Epidermal melanocyte (primary cell): ENCODE measurements around the gene TMOD2.
A peak's percentile ranks its signal among the peaks of the same experiment; 100 is the strongest.

ENCODE experiments used
- DNase-seq: peaks from one replicate; pipeline ENCODE4 v3.0.0; 2011; ENCODE audit warnings: low spot score; ENCODE audit not compliant: insufficient read length

TMOD2 gene

DNA sequence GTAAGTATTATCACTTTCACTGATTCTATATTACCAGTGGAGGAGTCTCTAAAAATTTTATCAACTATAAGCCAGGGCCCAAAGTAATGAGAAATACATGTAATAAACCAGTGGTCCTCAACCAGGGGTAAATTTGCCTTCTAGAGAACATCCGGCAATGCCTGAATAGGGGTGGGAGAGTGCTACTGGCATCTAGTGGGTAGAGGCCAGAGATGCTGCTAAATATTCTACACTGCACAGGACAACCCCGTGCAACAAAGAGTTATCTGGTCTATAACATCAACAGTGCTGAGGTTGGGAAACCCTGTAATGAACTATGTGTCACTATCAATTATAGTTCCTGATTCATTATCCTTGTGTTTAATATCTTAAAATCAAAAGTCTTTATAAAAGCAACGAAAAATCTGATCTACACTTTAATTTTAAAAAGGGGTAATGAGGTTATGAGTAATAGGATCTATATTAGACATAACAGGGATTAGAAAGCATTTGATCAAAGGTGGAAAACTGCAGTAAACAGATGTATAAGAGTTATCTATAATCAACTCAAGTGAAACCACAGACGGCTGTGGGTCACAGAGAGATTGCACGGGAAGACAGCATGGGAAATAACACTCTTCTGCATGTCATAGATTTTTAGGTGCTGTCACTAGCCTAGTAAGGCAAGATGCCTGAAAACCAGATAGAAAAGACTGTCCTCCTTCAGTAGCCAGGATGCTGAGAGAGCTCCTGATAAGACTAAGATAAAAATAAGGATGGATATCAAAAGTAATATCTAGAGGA is 16.0 kb upstream of the TMOD2 start:
- no peak for DNase-seq

GRCh38 chr15:51736069-51736468 is 15.3 kb upstream of the TMOD2 start:
- DNase-seq = no peak

- no peak for DNase-seq
Observed at GRCh38 chr15:51736751-51737521, 14.5 kb upstream of the TMOD2 start.

- no peak for DNase-seq
Observed at GRCh38 chr15:51737522-51738305, 13.7 kb upstream of the TMOD2 start, which contains the start of gene LYSMD2. LYSMD2 (minus strand) TSS chr15:51737655; CDS start chr15:51737622, 33 bp downstream.

DNA sequence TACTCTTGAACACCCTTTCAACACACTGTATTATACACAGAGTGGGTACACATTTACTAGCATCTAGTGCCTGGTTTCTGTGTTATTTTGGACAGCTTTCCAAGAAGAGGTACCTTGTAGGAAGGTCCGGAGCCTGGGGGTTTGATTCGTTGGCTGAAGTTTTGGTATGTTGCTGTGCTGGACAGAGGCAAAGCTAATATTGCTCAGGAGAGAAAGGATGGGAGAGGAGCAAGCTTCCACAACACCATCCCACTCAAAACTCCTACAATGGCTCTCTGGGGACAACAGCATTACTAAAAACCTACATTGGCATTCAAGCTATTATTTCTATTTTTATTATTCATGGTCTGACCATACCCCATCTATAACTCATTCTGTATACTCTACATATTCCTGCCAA is 12.8 kb upstream of the TMOD2 start:
- no peak for DNase-seq

GRCh38 chr15:51739061-51739712 is 12.2 kb upstream of the TMOD2 start:
- no peak for DNase-seq

- no peak for DNase-seq
Observed at GRCh38 chr15:51749307-51749706, 2.1 kb upstream of the TMOD2 start.

DNA sequence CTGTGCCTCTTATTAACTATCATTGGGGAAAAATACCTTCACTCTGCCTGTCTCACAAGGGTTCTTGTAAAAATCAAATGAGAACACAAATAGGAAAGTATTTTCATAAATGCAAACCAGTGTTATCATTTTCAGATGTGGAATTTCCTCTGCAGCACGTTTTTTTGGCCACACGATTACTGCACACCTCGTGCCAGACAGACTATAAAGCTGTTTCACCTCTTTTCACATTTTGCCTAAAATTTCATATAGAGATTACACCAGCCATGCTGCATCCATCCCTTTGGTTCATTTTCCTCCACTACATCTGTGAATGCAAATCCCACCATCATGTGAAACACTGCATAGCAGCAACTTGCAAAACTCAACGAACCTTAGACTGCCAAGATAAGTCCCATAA is 1.2 kb upstream of the TMOD2 start:
- no peak for DNase-seq

- no peak for DNase-seq
Observed at GRCh38 chr15:51751697-51752683, 593 bp downstream of the TMOD2 start.

DNA sequence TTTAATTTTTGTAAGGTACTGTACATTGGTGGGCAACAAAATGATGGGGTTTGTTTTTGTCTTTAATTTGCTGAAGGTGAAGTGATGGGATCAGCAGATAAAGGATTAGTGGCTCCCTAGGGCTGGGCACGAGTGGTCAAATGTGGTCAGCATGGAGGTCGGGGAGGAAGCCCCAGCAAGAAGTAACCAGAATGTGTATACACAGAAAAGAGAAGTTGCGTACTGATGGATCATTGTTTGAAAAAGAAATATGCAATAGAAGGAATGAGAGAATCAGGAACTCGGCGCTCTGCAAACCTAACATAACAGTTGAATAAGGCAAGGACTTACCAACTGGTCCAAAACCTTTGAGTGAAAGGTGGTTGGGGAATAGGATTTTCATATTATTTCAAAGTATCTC is 1.5 kb downstream of the TMOD2 start:
- DNase-seq = no peak

DNA sequence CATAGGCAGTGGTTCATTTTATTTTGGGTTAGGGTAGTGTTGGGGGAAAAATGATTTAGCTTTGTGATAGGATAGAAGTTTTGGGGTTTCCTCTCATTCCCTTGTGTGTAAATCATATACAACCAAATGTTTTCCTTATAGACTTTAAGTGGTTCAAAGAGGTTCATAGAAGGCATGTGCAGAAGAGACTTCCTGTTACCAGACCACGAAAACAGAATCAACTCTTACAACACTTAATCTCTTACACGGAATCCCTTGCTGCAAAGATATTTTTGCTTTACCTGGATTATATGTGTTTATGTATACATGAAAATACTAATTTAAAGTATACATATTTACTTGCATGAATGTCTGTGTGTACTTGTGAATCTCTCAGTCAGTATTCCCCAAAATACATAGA is 2.9 kb downstream of the TMOD2 start:
- DNase-seq = no peak

- no peak for DNase-seq
Observed at GRCh38 chr15:51755790-51756189, 4.4 kb downstream of the TMOD2 start.

- no peak for DNase-seq
Observed at GRCh38 chr15:51756482-51756881, 5.1 kb downstream of the TMOD2 start.

- DNase-seq = no peak
Observed at GRCh38 chr15:51757450-51757849, 6.1 kb downstream of the TMOD2 start.

DNA sequence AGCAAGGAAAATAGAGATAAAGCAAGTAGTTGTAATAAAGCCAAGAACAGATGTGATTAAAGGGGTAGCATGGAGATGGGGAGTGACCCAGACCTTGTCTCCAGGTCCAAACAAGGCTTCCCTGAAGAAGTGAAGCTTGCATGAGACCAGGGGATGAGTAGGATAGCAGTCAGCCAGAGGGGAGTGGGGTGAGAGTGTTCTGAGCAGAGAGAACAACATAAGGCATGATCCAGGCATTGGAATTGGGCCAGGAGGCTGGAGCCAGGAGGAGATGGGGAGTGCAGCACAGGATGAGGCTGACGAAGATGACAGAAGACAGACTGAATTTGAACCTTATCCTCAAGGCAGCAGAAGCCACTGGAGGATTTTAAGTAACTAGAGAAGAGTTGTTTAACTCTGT is 7.2 kb downstream of the TMOD2 start:
- no peak for DNase-seq

DNA sequence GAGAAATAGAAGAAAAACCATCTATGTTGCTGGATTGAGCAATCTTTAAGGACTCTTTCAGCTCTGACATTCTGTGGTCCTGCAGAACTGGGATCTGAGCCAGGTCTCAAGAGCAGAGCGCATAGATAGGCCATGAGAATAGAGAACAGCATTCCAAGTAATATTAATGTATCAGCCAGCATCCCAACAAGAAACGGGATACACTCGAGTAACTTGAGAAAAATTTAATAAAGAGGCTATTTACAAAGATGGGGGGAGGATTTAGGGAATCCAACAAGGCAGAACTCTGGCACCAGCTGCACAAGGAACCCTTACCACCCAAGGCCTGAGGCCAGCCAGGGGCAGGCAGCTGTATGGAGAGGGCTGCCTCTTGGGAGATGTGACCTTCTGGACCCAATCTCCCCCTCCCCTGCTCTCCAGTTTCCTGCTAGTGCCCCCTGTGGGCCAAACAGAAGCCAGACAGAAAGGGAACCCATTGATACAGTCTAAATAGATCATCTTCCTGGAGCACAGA is 8.2 kb downstream of the TMOD2 start:
- DNase-seq = peak; percentile 63

DNA sequence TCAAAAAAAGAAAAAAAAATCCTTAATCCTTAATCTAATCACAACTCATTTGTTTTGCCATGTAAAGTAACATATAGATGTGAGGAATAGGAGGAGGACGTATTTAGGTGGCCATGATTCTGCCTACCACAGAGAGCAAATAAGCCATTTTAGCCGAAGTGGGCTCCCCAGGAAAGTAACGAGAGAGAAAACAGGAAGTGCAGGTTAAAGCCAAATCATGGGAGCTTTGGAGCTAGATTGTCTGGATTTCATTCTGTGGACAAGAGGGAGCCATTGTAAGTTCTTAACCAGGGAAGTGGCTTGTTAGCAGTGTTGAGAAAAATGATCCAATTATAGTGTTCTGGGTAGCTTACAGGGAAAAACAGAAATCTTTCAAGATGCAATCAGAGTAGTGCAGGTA is 9.4 kb downstream of the TMOD2 start:
- DNase-seq = no peak

DNA sequence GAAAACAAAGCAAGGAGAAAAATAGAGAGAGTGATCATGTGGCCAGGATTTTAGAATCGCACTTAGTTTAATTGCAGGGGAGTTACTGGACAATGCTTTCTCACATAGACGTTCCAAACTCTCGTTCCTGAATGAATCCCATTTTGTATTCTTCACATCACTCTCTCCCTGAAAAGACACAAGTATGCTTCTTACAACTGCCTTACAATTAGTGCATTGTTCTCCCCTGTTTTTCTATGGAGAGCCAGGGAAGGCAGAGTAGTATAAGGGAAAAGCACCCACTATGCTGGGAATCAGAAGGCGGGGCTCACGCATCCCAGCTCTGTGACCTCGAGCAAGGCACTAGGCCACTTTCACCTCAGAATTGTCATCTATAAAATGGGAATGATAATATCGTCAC is 14.4 kb downstream of the TMOD2 start:
- DNase-seq = peak; percentile 64

- DNase-seq = no peak
Observed at GRCh38 chr15:51766341-51766740, 14.9 kb downstream of the TMOD2 start.

GRCh38 chr15:51768018-51768417 is 16.6 kb downstream of the TMOD2 start:
- no peak for DNase-seq
